ENCODE data around the gene OGN.
A peak's percentile ranks its signal among the peaks of the same experiment; 100 is the strongest.

Gene OGN

GRCh38 chr9:92402360-92402759, 2.0 kb downstream of the OGN start:
- no peak overlapping the region for H3K4me3 ChIP-seq (ENCODE audit: low read length)
- no peaks in the 10 kb centered on the region for H3K9me3 ChIP-seq (replicated peaks; ENCODE audit: low read length)
- no peak overlapping the region for H3K4me2 ChIP-seq (ENCODE audit: low read length)
- no peaks in the 10 kb centered on the region for H3K36me3 ChIP-seq (ENCODE audit: insufficient read depth, low read length)
- no peak overlapping the region for H3K9ac ChIP-seq (ENCODE audit: low read depth, low read length)
- H3K4me1 ChIP-seq (ENCODE audit: control insufficient read depth, insufficient read depth, low read length), result no peaks in the 10 kb centered on the region
- no peaks in the 10 kb centered on the region for H3K27me3 ChIP-seq (ENCODE audit: control insufficient read depth, insufficient read depth, low read length)

GRCh38 chr9:92397853-92398252, 6.5 kb downstream of the OGN start:
- no peaks in the 10 kb centered on the region for H3K9me3 ChIP-seq (replicated peaks; ENCODE audit: low read length)
- no peaks in the 10 kb centered on the region for H3K36me3 ChIP-seq (ENCODE audit: insufficient read depth, low read length)
- H3K27me3 ChIP-seq (ENCODE audit: control insufficient read depth, insufficient read depth, low read length), result no peaks in the 10 kb centered on the region
- no peak overlapping the region for H3K4me2 ChIP-seq (ENCODE audit: low read length)
- H3K4me1 ChIP-seq (ENCODE audit: control insufficient read depth, insufficient read depth, low read length), result peaks cover 11% of the 10 kb centered on the region
- H3K9ac ChIP-seq (ENCODE audit: low read depth, low read length), result no peak overlapping the region
- no peak overlapping the region for H3K4me3 ChIP-seq (ENCODE audit: low read length)

GRCh38 chr9:92395617-92396016, 8.8 kb downstream of the OGN start:
- no peaks in the 10 kb centered on the region for H3K36me3 ChIP-seq (ENCODE audit: insufficient read depth, low read length)
- no peaks in the 10 kb centered on the region for H3K9me3 ChIP-seq (replicated peaks; ENCODE audit: low read length)
- H3K4me3 ChIP-seq (ENCODE audit: low read length), result no peak overlapping the region
- H3K4me1 ChIP-seq (ENCODE audit: control insufficient read depth, insufficient read depth, low read length), result peaks cover 16% of the 10 kb centered on the region
- no peak overlapping the region for H3K9ac ChIP-seq (ENCODE audit: low read depth, low read length)
- no peaks in the 10 kb centered on the region for H3K27me3 ChIP-seq (ENCODE audit: control insufficient read depth, insufficient read depth, low read length)
- H3K4me2 ChIP-seq (ENCODE audit: low read length), result no peak overlapping the region

GRCh38 chr9:92393686-92394085, 10.7 kb downstream of the OGN start:
- Histone ChIP-seq H3K36me3 (ENCODE audit: insufficient read depth, low read length) (no peaks in the 10 kb centered on the region), H3K4me3 (ENCODE audit: low read length) (no peak overlapping the region)

DNA sequence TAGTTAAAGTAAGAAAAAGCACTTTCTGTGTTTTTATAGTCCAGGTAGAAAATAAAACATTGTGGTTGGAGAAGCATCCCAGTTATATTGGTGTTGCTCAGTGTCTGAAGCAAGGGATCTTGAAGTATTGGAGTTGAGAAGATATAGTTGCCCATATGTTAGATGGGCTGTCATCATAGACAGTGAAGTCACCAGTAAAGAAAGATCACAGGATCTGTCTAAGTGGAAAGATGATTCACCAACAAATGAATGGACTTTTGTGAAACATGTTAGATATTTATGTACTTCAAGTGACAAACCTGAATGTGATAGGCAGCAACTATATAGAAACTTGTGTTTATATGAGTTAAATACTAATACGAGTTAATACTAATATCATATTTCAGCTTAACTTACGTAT, 11.7 kb downstream of the OGN start:
- no peaks in the 10 kb centered on the region for H3K36me3 ChIP-seq (ENCODE audit: insufficient read depth, low read length)
- H3K9me3 ChIP-seq (replicated peaks; ENCODE audit: low read length), result no peaks in the 10 kb centered on the region
- no peaks in the 10 kb centered on the region for H3K27me3 ChIP-seq (ENCODE audit: control insufficient read depth, insufficient read depth, low read length)
- H3K4me2 ChIP-seq (ENCODE audit: low read length), result no peak overlapping the region
- peaks cover 16% of the 10 kb centered on the region for H3K4me1 ChIP-seq (ENCODE audit: control insufficient read depth, insufficient read depth, low read length)
- H3K4me3 ChIP-seq (ENCODE audit: low read length), result no peak overlapping the region
- no peak overlapping the region for H3K9ac ChIP-seq (ENCODE audit: low read depth, low read length)

More at GRCh38 chr9:92393686-92394085, 10.7 kb downstream of the OGN start:
- H3K4me1 ChIP-seq (ENCODE audit: control insufficient read depth, insufficient read depth, low read length), result peaks cover 16% of the 10 kb centered on the region
- no peak overlapping the region for H3K9ac ChIP-seq (ENCODE audit: low read depth, low read length)
- H3K4me2 ChIP-seq (ENCODE audit: low read length), result peak overlapping the region; percentile 66
- no peaks in the 10 kb centered on the region for H3K27me3 ChIP-seq (ENCODE audit: control insufficient read depth, insufficient read depth, low read length)
- no peaks in the 10 kb centered on the region for H3K9me3 ChIP-seq (replicated peaks; ENCODE audit: low read length)

GRCh38 chr9:92385953-92386352, 18.4 kb downstream of the OGN start:
- Histone ChIP-seq H3K4me1 (ENCODE audit: control insufficient read depth, insufficient read depth, low read length) (peaks cover 21% of the 10 kb centered on the region), H3K9ac (ENCODE audit: low read depth, low read length) (no peak overlapping the region), H3K27me3 (ENCODE audit: control insufficient read depth, insufficient read depth, low read length) (no peaks in the 10 kb centered on the region)

GRCh38 chr9:92385477-92385876, 18.9 kb downstream of the OGN start:
- Histone ChIP-seq H3K9ac (ENCODE audit: low read depth, low read length) (no peak overlapping the region), H3K4me2 (ENCODE audit: low read length) (peak overlapping the region; percentile 40)

More at GRCh38 chr9:92385953-92386352, 18.4 kb downstream of the OGN start:
- Histone ChIP-seq H3K36me3 (ENCODE audit: insufficient read depth, low read length) (no peaks in the 10 kb centered on the region), H3K4me2 (ENCODE audit: low read length) (no peak overlapping the region), H3K4me3 (ENCODE audit: low read length) (no peak overlapping the region), H3K9me3 (replicated peaks; ENCODE audit: low read length) (no peaks in the 10 kb centered on the region)

GRCh38 chr9:92385001-92385400, 19.4 kb downstream of the OGN start:
- Histone ChIP-seq H3K9me3 (replicated peaks; ENCODE audit: low read length) (no peaks in the 10 kb centered on the region), H3K36me3 (ENCODE audit: insufficient read depth, low read length) (no peaks in the 10 kb centered on the region), H3K9ac (ENCODE audit: low read depth, low read length) (no peak overlapping the region), H3K4me1 (ENCODE audit: control insufficient read depth, insufficient read depth, low read length) (peaks cover 21% of the 10 kb centered on the region), H3K4me3 (ENCODE audit: low read length) (no peak overlapping the region), H3K27me3 (ENCODE audit: control insufficient read depth, insufficient read depth, low read length) (no peaks in the 10 kb centered on the region), H3K4me2 (ENCODE audit: low read length) (peak overlapping the region; percentile 40)

More at GRCh38 chr9:92385477-92385876, 18.9 kb downstream of the OGN start:
- Histone ChIP-seq H3K27me3 (ENCODE audit: control insufficient read depth, insufficient read depth, low read length) (no peaks in the 10 kb centered on the region), H3K36me3 (ENCODE audit: insufficient read depth, low read length) (no peaks in the 10 kb centered on the region), H3K4me3 (ENCODE audit: low read length) (no peak overlapping the region), H3K4me1 (ENCODE audit: control insufficient read depth, insufficient read depth, low read length) (peaks cover 21% of the 10 kb centered on the region), H3K9me3 (replicated peaks; ENCODE audit: low read length) (no peaks in the 10 kb centered on the region)

DNA sequence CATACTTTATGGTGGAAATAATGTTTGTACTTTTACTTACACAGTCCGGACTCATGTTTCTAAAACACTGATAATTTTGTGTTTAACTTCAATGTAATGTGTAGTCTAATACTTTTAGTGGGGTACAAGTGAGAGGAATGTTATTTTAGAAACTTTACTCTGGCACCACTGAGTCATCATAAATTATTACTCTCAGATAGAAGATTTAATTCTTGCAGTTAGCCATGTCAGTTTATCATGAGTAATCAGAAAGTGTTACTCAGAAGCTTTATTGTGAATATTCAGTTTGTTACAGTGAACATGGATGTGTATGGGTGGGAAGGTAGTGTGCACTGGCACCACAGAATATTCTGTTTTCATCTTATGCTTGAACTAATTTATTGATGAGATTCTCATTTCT, 20.0 kb downstream of the OGN start:
- H3K4me3 ChIP-seq (ENCODE audit: low read length), result no peak overlapping the region
- H3K4me1 ChIP-seq (ENCODE audit: control insufficient read depth, insufficient read depth, low read length), result peaks cover 22% of the 10 kb centered on the region
- no peaks in the 10 kb centered on the region for H3K27me3 ChIP-seq (ENCODE audit: control insufficient read depth, insufficient read depth, low read length)
- H3K9ac ChIP-seq (ENCODE audit: low read depth, low read length), result no peak overlapping the region
- H3K4me2 ChIP-seq (ENCODE audit: low read length), result peak overlapping the region; percentile 45
- H3K9me3 ChIP-seq (replicated peaks; ENCODE audit: low read length), result no peaks in the 10 kb centered on the region
- H3K36me3 ChIP-seq (ENCODE audit: insufficient read depth, low read length), result no peaks in the 10 kb centered on the region

DNA sequence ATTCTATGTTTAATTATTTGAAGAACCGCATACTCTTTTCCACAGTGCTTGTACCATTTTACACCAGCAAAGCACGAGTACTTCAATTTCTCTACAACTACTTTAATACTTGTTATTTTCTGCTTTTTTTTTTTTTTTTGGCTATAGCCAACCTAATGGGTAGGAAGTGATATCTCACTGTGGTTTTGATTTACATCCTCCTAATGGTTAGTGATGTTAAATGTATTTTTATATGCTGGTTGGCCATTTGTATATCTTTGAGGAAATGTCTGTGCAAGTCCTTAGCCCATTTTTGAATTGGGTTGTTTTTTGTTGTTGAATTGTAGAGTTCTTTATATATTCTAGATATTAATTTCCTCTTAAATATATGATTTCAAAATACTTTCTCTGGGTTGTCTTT, 22.6 kb downstream of the OGN start:
- Histone ChIP-seq H3K27me3 (ENCODE audit: control insufficient read depth, insufficient read depth, low read length) (no peaks in the 10 kb centered on the region), H3K4me3 (ENCODE audit: low read length) (no peak overlapping the region), H3K4me1 (ENCODE audit: control insufficient read depth, insufficient read depth, low read length) (peaks cover 26% of the 10 kb centered on the region), H3K4me2 (ENCODE audit: low read length) (no peak overlapping the region), H3K36me3 (ENCODE audit: insufficient read depth, low read length) (no peaks in the 10 kb centered on the region), H3K9ac (ENCODE audit: low read depth, low read length) (no peak overlapping the region), H3K9me3 (replicated peaks; ENCODE audit: low read length) (no peaks in the 10 kb centered on the region)

GRCh38 chr9:92380603-92381002, 23.8 kb downstream of the OGN start:
- H3K9ac ChIP-seq (ENCODE audit: low read depth, low read length), result no peak overlapping the region
- no peak overlapping the region for H3K4me3 ChIP-seq (ENCODE audit: low read length)
- no peaks in the 10 kb centered on the region for H3K36me3 ChIP-seq (ENCODE audit: insufficient read depth, low read length)
- H3K27me3 ChIP-seq (ENCODE audit: control insufficient read depth, insufficient read depth, low read length), result no peaks in the 10 kb centered on the region
- peaks cover 20% of the 10 kb centered on the region for H3K4me1 ChIP-seq (ENCODE audit: control insufficient read depth, insufficient read depth, low read length)
- H3K9me3 ChIP-seq (replicated peaks; ENCODE audit: low read length), result no peaks in the 10 kb centered on the region
- no peak overlapping the region for H3K4me2 ChIP-seq (ENCODE audit: low read length)

DNA sequence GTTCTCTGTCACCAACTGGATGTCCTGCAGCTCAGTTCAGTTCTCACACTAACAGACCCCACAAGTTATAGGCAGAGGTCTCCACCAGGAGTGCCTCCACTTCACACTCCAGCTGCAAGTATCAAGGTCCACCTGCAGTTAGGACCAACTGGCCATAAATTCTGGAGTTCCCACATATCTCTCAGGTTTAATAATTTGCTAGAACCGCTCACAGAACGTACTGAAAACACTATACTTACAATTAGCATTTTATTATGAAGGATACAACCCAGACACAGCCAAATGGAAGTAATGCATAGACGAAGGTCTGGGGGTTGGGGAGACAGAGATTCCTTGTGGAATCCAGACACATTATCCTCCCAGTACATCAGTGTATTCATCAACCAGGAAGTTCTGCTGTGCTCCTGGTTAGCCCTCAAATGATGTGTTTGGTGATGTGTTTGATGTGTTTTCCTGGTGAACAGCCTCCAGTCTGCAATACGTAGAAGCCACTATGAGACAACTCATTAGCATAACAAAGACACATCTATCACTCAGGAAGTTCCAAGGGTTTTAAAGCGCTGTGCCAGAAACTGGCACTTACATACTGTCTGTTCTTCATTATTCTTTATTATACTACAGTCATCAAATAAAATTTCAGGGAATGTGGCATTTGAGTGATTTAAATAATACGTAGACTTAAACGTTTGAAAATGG, 25.4 kb downstream of the OGN start:
- Histone ChIP-seq H3K9ac (ENCODE audit: low read depth, low read length) (no peak overlapping the region), H3K4me2 (ENCODE audit: low read length) (no peak overlapping the region), H3K27me3 (ENCODE audit: control insufficient read depth, insufficient read depth, low read length) (no peaks in the 10 kb centered on the region), H3K36me3 (ENCODE audit: insufficient read depth, low read length) (no peaks in the 10 kb centered on the region), H3K4me1 (ENCODE audit: control insufficient read depth, insufficient read depth, low read length) (peaks cover 7% of the 10 kb centered on the region), H3K9me3 (replicated peaks; ENCODE audit: low read length) (no peaks in the 10 kb centered on the region), H3K4me3 (ENCODE audit: low read length) (no peak overlapping the region)
